Embryonic facial prominence (tissue), 1 donor: ENCODE measurements around the gene TMEM145.

Experiments
- DNase-seq: peaks from one replicate; pipeline ENCODE4 v3.0.0-alpha.2; 2016; ENCODE audit errors: extremely low spot score

Gene TMEM145

DNA sequence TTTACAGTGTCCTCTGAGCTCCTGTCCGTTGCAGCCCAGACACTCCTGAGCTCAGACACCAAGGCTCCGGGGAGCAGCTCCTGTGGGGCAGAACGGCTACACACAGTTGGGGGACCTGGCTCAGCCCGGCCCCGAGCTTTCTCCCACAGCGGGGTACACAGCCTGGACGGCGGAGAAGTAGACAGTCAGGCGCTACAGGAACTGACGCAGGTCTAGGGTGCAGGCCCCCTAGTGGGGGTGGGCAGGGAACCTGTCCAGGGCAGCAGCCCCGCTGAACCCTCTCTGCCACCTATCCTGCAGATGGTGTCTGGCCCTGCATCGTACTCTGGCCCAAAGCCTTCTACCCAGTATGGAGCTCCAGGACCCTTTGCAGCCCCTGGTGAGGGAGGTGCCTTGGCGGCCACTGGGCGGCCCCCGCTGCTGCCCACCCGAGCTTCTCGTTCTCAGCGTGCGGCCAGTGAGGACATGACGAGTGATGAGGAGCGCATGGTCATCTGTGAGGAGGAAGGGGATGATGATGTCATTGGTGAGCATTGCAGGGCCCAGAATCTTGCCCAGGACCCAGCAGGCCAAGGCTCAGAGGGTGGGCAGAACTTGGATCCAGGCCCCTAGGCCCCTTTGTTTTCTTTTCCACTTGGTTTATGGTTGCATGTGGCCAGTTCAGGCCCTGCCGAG lies 24.1 kb upstream of the TMEM145 start:
- no peak for DNase-seq

GRCh38 chr19:42289556-42290041 lies 23.5 kb upstream of the TMEM145 start:
- DNase-seq: no peak

DNA sequence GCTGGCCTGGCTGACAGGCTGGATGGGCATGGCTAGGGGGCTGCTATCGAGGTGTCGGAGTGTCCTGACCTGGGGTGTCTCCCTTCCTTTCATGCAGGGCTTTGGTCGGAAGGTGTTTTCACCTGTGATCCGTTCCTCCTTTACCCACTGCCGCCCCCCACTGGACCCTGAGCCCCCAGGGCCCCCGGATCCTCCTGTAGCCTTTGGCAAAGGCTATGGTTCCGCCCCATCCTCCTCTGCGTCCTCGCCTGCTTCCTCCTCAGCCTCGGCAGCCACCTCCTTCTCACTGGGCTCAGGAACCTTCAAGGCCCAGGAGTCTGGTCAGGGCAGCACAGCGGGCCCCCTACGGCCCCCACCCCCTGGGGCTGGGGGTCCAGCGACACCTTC lies 23.0 kb upstream of the TMEM145 start:
- DNase-seq: no peak

DNA sequence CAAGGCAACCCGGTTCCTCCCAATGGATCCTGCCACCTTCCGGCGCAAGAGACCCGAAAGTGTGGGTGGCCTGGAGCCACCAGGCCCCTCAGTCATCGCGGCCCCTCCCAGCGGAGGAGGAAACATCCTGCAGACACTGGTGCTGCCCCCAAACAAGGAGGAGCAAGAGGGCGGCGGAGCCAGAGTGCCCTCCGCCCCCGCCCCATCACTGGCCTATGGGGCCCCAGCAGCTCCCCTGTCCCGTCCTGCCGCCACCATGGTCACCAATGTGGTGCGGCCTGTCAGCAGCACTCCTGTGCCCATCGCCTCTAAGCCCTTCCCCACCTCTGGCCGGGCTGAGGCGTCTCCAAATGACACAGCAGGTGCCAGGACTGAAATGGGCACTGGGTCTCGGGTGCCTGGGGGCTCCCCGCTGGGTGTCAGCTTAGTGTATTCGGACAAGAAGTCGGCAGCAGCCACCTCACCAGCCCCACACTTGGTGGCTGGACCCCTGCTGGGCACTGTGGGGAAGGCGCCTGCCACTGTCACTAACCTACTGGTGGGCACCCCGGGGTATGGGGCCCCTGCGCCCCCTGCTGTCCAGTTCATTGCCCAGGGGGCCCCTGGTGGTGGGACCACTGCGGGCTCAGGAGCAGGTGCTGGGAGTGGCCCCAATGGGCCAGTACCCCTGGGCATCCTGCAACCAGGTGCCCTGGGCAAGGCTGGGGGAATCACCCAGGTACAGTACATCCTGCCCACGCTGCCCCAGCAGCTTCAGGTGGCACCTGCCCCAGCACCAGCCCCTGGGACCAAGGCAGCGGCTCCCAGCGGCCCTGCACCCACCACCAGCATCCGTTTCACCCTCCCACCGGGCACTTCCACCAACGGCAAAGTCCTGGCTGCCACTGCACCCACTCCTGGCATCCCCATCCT lies 22.3 kb upstream of the TMEM145 start:
- no peak for DNase-seq

- DNase-seq: no peak
Observed at GRCh38 chr19:42291435-42291810, 21.7 kb upstream of the TMEM145 start.

DNA sequence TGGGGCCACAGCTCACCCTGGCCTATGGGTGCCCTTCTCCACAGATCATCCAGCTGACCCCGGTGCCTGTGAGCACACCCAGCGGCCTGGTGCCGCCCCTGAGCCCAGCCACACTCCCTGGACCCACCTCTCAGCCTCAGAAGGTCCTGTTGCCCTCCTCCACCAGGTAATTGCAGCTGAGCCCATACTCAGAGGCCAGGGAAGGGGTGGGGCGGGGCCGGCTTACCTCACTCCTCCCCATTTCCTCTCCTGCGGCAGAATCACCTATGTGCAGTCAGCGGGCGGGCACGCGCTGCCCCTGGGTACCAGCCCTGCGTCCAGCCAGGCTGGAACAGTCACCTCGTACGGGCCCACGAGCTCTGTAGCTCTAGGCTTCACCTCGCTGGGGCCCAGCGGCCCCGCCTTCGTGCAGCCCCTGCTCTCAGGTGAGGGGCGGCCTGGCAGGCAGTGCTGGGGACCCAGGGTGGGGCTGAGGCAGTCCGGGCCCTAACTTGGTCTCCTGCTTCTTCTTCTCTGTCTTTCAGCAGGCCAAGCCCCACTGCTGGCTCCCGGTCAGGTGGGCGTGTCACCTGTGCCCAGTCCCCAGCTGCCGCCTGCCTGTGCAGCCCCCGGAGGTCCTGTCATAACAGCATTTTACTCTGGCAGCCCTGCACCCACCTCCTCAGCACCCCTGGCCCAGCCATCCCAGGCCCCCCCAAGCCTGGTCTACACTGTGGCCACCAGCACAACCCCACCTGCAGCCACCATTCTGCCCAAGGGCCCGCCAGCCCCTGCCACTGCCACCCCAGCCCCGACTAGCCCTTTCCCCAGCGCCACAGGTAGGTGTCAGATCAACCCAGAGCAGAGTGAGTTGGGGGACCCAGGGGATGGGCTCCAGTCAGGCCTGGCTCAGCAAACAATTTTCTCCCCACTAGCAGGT lies 20.8 kb upstream of the TMEM145 start:
- DNase-seq: no peak

- no peak for DNase-seq
Observed at GRCh38 chr19:42292963-42293362, 20.1 kb upstream of the TMEM145 start.

DNA sequence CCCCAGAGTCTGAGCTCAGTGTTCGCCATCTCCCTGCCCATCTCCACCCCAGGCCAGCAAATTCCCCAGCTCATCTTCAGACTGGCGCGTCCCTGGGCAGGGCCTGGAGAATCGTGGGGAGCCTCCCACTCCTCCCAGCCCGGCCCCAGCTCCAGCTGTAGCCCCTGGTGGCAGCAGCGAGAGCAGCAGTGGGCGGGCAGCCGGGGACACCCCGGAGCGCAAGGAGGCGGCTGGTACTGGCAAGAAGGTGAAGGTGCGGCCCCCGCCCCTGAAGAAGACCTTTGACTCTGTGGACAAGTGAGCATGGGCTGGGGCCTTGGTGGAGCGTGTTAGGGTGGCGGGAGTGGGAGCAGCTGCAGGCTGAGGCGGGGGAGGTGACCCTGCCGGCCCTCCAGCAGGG lies 19.6 kb upstream of the TMEM145 start:
- no peak for DNase-seq

DNA sequence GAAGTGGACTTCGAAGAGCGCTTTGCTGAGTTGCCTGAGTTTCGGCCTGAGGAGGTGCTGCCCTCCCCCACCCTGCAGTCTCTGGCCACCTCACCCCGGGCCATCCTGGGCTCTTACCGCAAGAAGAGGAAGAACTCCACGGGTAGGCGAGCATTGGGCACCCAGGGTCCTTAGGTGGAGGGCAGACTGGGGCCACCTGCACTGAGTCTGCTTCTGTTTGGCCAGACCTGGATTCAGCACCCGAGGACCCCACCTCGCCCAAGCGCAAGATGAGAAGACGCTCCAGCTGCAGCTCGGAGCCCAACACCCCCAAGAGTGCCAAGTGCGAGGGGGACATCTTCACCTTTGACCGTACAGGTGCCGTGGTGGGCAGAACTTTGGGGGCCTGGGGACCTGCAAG lies 19.2 kb upstream of the TMEM145 start:
- no peak for DNase-seq

DNA sequence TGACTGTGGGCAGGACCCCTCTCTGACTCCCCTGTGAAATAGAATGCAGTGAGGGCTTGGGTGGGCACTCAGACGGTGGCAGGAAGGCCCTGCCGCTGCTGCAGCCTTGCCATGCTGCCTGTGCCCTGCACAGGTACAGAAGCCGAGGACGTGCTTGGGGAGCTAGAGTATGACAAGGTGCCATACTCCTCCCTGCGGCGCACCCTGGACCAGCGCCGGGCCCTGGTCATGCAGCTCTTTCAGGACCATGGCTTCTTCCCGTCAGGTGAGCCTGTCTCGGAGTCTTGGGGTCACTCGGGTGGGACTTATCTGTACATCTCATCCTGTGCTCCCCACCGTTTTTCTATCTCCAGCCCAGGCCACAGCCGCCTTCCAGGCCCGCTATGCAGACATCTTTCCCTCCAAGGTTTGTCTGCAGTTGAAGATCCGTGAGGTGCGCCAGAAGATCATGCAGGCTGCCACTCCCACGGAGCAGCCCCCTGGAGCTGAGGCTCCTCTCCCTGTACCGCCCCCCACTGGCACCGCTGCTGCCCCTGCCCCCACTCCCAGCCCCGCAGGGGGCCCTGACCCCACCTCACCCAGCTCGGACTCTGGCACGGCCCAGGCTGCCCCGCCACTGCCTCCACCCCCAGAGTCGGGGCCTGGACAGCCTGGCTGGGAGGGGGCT lies 18.5 kb upstream of the TMEM145 start:
- no peak for DNase-seq

DNA sequence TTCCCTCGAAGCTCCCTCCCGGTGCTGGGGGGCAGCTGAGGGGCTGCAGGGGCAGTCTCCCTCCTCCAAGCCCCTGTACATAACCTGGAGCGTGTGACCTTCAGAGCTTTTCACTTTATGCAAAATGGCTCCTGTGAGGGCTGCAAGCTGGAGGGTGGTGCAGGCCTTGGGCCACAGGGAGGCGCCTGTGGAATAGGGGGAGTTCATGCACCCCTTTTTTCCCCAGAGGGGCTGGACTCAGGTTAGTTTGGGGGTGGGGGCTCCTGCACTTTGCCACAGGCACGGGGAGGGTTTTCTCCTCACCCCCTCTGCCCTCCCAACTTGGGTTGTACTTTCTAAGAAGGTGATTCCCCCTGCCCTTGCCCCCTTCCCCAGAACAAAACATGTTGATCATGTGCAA lies 17.8 kb upstream of the TMEM145 start:
- no peak for DNase-seq

DNA sequence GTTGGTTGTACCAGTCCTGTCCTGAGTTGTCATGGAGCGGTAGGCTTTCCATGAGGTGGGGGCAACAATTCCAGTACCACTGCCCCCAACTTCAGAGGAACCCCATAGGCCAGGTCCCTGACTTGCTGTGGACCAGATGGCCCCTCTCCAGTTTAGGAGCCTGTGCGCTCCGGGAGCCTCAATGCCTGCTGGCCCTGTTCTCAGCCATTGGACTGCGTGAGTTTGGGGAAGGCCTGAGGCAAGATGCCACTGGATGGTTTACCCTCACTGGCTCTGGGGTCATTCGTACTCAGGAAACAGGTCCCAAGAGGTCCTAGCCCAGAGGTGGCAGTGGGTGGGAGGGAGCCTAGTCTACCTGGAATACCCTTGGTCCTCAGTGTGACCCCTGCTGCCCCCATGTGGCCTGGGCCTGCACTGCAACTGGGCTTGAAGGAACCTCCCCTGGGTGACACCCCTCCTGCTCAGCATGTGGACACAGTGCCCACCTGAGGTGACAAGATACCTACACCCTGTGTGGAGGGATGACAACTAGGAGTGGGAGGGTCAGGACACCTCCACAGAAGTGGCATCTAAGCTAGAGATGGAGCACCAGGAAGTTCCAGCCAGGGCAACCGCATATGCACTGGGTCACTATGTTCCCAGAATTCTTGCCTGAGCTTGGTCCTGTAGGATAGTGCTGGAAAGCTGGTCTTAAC lies 17.1 kb upstream of the TMEM145 start:
- DNase-seq: no peak

- DNase-seq: no peak
Observed at GRCh38 chr19:42297039-42297438, 16.1 kb upstream of the TMEM145 start.

GRCh38 chr19:42301646-42302203 lies 11.4 kb upstream of the TMEM145 start, which contains the start of gene PRR19:
Gene PRR19 (plus strand): TSS chr19:42302132. CDS start chr19:42309585, 7,453 bp downstream.
- no peak for DNase-seq

- DNase-seq: no peak
Observed at GRCh38 chr19:42303101-42303464, 10.0 kb upstream of the TMEM145 start.

DNA sequence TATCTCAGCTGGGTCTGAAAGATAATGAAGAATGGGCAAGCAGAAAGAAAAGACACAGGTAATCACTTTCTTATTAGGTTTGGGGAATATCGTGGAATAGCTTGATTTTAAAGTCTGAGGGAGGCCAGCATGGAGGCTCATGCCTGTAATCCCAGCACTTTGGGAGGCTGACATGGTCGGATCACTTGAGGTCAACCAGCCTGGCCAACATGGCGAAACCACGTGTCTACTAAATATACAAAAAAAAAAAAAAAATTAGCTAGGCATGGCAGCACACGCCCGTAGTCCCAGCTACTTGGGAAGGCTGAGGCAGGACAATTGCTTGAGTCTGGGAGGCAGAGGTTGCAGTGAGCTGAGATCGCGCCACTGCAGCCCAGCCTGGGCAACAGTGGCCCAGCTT lies 9.2 kb upstream of the TMEM145 start:
- no peak for DNase-seq

- no peak for DNase-seq
Observed at GRCh38 chr19:42306646-42307045, 6.5 kb upstream of the TMEM145 start.

DNA sequence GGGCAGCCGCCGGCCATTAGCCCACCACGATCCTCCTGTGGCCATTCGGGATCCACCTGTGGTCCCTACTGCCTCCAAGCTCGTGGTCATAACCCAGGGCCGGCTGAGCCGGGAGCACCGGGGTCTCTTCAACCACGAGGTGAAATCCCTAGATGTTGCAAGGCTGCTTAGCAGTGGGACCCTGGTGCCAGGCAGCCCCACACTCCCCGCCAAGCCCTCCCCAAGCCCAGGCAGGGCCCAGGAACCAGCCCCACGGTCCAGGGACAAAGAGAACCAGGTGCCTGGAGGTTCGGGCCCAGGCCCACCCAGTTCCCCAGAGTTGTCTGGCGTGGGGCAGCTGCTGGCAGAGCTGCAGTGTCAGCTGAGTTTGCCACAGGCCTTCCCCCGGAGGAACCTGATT lies 3.4 kb upstream of the TMEM145 start:
- no peak for DNase-seq

GRCh38 chr19:42311657-42312056 lies 1.5 kb upstream of the TMEM145 start:
- no peak for DNase-seq

- no peak for DNase-seq
Observed at GRCh38 chr19:42312370-42312769, 739 bp upstream of the TMEM145 start.
